HK-2 (cell line): ENCODE results near the gene AGPAT2.
A peak's percentile ranks its signal among the peaks of the same experiment; 100 is the strongest.

ENCODE experiments used
- DNase-seq: peaks from one replicate; pipeline ENCODE4 v3.0.0-alpha.2; 2018; ENCODE audit not compliant: unreplicated experiment

Gene AGPAT2

DNA sequence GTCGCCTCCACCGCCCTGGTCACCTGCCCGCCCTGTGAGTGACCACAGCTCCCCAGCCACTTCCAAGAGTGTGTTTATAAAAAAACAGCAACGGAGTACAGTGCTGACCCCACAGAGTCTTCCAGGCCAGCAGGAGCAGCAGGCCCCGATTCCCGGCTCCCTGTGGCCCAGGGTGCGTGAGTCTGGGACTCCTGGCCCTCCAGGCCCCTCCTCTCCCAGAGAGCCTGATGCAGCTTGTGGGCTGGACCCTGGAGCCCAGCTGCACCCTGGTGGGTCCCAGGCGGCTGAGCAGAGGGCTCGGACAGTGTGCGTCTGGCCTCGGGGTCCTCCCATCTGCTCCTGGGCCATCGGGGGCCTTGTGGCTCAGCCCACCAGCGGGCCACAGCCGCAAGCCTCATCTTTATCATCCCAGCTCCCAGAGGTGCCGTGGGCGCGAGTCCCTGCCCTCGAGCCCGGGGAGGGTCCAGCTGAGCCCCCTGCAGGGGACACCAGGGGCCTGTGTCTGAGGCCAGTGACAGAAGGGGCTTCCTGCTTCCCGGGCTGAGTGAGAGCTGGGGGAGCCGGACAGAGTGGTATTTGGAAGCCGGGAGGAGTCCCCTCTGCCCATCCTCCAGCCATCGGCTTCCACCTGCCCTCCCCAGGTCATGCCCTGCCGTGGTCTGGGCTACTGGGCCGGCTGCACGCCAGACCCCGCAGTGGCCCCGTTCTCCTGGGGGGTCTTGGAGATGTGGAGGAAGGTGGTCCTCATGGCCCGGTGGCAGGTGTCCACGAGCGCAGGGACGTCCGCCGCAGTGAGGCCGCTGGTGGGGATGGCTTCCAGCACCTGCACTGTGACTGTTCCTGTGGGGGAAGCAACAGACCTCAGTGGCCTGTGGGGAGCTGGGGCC lies 13.9 kb downstream of the AGPAT2 start:
- DNase-seq, result no peak

DNA sequence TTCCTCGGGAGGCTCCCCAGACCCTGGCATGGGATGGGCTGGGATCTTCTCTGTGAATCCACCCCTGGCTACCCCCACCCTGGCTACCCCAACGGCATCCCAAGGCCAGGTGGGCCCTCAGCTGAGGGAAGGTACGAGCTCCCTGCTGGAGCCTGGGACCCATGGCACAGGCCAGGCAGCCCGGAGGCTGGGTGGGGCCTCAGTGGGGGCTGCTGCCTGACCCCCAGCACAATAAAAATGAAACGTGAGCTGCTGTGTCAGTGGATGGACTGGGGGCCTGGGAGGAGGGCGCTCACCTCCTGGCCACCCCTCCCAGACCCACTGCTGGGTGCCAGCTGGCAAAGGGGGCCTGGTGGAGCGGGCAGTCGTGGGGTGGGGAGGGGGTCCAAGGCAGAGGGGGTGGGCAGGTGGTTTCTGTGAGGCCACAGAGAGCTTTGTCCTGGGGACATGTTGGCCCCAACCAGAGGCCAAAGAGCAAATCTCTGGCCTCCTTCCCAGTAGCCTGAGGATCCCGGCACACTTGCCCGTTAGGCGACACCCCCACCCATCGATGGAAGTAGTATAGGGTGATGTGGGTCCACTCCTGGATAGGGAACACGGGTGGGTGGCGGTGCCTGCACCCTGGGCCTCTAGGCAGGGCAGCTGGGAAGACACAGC lies 14.7 kb downstream of the AGPAT2 start:
- DNase-seq, result no peak

DNA sequence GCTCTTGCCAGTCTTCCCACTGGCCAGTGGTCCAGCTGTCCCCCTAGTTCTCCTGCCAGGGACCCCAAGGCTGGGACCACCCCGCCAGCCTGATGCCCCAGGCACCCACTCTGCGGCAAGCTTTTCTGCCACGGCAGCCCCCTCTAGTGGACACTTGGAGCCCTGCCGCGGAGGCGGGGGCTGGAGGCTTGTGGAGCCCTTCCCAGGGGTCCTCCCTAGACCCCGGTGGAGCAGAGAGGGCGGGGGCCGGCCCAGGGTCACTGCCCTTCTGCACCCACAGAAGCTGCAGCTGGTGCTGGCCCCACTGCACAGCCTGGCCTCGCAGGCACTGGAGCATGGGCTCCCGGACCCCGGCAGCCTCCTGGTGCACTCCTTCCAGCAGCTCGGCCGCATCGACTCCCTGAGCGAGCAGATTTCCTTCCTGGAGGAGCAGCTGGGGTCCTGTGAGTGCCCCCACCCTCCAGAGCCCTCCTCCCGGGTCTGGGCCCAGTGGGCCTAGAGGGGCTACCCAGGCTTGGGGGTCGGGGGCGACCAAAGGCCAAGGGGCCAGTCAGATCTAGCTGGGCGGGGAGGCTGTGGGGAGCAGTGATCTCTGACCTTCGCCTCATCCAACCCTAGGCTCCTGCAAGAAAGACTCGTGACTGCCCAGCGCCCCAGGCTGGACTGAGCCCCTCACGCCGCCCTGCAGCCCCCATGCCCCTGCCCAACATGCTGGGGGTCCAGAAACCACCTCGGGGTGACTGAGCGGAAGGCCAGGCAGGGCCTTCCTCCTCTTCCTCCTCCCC lies 15.4 kb downstream of the AGPAT2 start:
- DNase-seq, result no peak

DNA sequence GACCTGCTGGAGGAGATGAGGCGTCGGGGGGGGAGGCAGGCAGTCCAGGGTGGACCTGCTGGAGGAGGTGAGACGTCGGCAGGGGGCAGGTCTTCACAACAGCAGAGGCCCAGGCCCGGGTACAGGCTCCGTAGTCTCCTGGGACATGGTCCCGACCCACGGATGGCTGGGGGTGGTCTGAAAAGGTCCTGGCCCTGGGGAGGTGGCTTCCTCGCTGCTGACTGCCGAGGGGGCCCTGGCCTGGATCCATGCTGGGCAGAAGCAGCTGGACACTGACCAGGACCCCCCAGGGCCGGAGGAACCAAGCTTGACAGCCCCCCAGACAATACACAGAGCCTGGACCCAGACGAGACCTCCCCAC lies 16.0 kb downstream of the AGPAT2 start:
- DNase-seq, result no peak

DNA sequence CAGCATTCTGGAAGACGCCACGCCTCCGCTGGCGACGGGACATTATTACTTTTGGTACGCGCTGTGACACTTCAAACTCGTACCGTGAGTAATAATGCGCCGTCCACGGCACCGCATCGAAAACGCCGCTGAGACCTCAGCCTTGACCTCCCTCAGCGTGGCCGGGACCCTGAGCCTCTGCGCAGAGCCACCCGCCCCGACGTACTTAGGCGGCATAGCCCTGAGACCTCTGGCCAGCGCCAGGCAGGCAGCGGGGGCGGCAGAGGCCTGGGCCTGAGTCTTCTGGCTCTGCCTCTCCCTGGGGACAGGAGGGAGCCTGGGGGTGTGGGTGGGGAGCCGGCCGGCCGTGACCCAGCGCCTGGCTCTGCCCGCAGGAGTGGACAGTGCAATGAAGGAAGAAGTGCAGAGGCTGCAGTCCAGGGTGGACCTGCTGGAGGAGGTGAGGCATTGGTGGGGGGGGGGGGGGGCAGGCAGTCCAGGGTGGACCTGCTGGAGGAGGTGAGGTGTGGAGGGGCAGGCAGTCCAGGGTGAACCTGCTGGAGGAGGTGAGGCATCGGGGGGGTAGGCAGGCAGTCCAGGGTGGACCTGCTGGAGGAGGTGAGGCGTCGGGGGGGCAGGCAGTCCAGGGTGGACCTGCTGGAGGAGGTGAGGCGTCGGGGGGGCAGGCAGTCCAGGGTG lies 16.5 kb downstream of the AGPAT2 start:
- DNase-seq, result no peak

DNA sequence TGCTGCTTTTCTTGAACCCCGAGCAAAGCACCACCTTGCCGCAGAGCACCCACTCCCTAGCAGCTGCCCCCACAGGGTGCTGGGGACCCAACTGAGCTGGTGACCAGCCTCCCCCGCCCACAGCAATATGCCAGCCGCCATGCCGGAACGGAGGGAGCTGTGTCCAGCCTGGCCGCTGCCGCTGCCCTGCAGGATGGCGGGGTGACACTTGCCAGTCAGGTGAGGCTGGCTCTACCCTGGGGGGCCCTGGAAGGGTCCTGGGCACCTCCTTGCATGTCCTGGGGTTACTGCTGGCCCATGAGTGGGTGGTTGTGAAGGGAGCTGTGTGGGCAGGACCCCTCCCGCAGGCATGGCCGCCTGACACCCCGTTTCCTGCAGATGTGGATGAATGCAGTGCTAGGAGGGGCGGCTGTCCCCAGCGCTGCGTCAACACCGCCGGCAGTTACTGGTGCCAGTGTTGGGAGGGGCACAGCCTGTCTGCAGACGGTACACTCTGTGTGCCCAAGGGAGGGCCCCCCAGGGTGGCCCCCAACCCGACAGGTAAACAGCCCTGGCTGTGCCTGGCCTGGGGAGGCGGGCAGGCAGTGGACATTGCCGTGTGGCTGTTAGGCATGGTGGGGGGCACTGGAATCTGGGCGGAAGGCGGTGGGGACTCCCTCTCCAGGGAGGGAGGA lies 17.3 kb downstream of the AGPAT2 start:
- no peak for DNase-seq

DNA sequence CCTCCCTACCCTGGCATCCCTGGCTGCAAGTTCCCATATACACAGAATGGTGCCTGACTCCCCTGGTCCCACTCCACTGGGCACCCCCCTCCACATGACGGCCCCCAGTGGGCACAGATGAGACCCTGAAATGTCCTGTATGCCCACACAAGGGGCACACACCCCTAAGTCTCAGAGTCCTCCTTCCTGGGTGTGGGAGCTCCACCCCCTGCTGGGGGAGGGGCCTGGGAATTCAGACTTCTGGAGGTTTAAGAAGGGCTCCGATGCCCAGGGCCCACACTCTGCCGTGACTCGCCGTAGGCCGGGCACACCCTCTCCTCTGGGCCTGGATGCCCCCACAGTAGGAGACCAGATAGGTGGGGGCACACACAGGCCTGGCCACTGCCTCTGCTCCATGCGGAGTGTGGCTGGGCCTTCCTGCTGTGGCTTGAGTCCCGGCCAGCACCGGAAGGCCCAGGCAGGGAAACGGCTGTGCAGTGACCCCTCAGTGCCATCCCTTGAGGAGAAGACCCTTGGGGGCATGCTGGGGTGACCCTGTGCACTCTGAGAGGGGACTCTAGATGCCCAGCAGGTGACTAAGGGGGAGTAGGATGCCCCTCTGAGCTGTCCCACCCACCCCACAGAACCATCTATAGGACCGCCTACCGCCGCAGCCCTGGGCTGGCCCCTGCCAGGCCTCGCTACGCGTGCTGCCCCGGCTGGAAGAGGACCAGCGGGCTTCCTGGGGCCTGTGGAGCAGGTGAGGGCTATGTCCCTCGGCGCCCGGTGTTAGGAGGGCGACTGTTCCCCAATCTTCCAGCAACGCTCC lies 18.1 kb downstream of the AGPAT2 start:
- no peak for DNase-seq

DNA sequence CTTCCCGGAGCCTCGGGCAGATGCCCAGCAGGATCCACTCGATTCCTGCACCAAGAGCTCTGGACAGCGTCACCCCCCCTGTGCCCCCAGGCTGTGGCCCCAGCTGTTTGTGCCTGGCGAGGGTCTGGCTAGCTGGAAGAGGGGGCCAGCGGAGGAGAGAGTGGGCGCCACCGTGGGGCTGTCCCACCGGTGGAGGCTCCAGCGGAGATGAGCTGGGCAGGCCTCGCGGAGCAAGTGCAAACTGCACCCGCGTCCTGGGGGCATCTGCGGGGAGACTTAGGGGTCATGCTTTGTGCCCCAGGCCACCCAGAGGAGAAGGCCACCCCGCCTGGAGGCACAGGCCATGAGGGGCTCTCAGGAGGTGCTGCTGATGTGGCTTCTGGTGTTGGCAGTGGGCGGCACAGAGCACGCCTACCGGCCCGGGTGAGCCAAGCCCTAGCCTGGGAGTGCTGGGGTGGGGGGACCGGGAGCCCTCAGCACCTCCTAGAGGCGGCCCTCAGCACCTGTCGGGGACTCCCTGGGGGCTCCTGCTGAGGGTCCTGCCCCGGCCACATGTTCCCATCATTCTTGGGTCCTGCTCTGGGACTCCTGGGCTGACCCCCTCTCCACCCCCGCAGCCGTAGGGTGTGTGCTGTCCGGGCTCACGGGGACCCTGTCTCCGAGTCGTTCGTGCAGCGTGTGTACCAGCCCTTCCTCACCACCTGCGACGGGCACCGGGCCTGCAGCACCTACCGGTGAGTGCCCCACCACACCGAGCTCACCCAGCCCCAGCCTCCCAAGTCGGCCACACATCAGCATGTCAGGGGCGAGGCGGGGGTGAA lies 19.1 kb downstream of the AGPAT2 start:
- no peak for DNase-seq

DNA sequence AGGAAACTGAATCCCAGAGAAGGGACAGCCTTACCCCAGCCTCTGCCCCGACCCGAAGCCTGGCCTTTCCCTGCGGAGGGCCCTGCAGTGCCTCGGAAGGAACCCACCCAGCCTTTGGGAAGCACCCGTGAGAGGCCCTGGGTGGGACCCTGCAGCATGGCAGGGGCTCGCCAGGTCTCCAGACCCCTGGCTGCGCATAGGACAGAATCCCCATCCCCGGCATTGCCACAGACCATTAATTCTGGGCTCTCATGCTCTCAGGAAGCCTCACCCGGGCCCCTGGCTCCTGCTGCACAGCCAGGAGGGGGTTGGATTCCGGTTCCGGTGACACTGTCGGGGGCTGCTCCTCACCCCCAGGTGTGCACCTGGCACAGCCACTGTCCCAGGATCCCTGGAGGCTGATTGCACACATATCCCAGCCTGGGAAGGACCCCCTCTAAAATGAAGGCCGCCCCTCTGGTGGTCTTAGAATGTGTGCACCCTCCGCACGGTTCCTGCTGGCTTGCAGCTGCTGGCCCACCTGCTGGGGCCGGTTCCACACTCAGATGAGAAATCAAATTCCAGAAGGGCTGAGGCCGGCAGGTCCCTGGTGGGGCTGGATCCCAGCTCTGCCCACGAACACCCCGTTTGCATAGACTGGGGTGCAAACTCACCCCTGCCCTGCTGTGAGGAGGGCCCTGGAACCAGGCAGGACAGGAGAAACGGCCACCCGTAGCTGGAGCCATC lies 19.9 kb downstream of the AGPAT2 start:
- no peak for DNase-seq

DNA sequence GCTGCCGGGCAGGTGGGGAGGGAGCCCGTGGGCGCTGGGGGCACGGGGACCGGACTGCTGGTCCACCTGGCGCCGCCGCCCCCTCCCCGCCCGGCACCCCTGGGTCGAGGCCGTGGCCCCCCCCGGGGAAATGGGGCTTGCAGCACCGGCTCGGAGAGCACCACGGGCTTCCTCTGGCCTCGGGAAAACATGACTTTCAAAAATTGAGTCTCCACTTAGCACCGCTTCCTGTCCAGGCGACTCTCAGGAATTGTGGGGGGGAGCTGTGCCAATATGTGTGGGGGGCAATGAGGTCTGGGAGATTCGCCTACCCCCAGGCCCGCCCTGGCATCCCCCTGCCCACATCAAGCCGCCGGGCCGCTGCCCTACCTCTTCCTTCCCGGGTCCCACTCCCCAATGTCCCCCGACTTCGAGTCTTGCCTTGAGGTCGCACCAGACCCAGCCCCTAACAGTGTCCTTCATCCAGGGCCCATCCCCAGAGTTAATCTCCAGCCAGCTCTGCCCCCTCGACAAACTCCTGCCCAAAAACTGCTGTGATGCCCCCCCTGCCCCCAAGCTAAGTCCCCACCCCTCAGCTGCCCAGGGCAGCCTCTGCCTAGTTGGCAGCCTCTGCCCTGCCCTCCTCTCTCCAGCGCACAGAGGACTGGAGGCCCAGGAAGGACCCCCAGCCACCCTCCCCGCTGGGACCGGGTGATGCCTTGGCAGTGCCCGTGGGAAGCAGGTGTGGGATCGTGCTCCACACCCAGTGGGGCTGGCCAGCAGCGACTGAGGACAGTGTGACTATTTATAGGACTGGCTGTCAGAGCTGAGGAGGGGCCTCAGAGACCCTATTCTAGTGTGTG lies 20.7 kb downstream of the AGPAT2 start:
- no peak for DNase-seq

DNA sequence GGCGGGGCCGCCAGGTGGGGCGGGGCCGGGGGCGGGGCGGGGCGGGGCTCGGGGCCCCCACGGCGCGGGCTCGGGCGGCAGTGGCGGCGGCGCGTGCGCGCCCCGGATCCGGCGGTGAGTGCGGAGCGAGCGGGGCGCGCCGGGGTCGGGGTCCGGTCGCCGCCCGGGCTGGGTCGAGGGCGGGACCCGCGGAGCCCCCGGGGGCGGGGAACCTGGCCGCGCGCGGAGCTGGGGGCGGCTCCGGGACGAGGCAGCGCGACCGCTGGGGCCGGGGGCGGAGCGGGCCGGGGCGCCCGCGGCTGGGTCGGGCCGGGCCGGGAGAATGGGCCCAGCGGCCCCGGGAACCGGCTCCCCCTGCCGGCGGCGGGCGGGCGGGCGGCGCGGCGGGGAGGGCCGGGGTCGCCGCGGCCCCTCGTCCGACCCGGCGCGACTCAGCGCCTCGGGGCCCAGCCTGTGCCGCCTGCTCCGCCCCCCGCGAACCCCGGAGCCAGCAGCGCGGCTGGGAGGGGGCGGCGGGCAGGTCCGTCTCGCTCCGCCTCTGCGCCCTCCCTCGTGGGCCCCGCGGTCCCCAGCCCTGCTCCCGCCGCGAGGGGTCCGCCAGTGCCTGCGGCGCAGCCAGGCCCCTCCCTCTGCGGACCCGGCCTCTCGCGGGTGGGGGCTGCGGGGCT lies 21.4 kb downstream of the AGPAT2 start:
- DNase-seq, result peak; percentile 44

DNA sequence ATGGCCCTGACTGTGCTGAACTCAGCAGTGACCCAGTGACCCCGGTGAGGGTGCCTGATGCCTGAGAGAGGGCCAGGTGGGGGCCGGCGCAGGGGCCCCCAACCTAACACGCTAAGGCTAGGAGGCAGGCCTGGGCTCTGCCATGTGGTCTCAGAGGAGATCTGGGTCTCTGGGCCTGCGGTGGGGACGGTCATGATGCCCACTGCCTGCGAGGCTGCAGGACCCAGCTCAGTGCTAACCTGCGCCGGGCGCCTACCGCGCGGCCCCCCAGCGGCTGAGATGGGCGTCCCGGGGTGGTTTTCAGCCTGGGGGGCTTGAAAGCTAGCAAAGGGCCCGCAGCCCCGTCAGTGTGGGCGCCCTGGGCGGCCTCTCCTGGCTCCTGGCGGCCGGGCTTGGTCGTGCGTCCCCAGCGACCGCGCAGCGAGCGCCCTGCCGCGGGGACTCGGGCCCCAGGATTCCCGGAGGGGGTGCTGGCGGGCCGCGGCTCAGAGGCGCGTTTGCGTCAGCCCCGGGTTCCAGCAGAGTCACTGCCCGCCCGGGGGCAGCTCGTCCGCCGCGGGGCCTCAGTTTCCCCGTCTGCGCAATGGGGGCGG lies 22.1 kb downstream of the AGPAT2 start:
- peak; percentile 47 for DNase-seq

DNA sequence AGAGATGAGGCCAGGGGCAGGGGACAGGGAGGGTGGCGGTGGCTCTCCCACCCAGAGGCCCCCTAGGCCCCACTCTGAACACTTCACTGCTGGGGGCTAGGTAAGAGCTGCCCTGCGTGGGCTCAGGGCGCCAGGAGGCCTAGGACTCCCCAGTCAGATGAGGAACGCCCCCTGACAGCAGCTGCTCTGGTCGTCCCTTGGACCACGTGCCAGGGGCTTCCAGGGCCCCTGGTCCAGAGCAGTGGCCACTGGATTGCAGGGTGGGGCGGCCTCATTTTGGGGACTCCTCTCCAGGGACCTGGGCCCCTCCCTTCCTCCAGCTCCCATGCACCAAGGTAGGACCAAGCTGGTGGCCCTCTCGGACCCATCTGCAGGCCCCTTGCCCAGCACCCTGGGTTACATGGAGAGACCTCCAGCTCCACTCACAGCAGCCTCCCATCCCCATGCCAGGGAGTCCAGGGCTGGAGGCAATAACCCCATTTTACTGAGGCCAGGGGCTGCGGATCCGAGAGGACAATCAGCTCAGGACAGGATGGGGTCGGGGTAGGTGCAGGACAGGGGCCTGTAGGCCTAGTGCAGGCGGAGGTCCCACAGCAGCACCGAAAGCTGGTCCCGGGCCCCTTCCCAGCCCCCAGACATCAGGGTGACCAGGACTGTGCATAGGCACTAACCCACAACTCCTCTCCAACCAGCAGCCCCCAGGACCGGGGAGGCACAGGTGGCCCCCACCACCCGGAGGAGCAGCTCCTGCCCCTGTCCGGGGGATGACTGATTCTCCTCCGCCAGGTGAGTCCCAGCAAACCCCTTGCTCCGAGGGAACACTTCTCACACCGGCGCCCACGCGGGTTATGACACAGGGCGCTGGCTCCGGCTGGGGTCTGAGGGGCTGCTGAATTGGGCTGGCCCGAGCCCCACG lies 23.0 kb downstream of the AGPAT2 start:
- no peak for DNase-seq

DNA sequence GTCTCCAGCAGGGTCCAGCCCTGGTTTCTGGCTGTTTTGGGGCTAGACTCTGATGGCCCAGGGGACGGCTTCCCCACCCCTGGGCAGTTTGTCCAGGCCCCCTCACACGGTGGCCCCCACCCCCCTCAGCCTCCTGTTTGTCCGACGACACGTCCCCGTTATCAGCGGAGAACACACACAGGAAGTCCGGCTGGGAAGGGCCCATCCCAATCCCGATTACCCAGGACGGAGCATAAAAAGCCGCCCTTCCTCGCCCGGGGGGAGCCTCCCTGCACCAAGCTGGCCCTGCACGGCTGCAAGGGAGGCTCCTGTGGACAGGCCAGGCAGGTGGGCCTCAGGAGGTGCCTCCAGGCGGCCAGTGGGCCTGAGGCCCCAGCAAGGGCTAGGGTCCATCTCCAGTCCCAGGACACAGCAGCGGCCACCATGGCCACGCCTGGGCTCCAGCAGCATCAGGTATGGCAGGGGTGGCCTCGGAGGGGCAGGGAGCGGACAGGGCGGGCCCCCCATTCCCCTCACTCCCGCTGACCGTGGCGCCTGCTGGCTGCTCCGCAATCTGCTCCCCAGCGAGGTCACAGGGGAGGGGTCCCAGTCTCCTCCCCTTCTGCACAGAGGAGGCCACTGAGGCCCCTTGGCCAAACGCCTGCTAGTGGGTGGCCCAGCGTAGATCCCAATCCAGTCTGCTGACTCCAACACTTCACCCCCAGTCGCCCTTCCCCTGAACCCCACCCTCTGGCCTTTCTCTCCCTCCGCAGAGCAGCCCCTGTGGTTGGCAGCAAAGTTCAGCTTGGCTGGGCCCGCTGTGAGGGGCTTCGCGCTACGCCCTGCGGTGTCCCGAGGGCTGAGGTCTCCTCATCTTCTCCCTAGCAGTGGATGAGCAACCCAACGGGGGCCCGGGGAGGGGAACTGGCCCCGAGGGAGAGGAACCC lies 24.3 kb downstream of the AGPAT2 start, which contains the start of gene EGFL7:
EGFL7 (plus strand) TSS at position 261 of the 926 bp plus-strand sequence. CDS start 5,367 bp downstream, outside the sequence.
- no peak for DNase-seq

DNA sequence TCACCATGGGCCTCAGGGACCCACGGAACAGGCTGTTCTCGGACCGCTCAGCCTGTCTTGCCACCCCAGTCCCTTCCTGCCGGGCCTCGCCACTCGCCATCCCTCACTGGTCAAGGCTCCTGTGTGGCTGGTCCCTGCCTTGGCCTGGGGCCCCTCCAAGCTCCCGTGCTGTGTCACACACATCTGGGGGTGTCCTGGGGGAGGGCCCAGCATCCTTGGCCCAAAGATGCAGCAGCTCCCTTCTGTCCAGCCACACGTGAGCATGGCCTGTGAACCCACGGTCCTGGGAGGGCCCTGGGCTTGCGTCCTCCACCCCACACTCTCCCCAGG lies 25.0 kb downstream of the AGPAT2 start:
- no peak for DNase-seq
